HG03175 (cell line): ENCODE results near the gene FRG1.
"Not testable (repeated sequence)": the region's sequence is repeated elsewhere in the genome, so short reads cannot be mapped to it uniquely, and the experiment has no call there.

Source experiments
- ATAC-seq: cut with Tn5 transposase; IDR thresholded peaks from one replicate; pipeline ENCODE4 v1.9.1; 2021; ENCODE audit warnings: mild to moderate bottlenecking, moderate library complexity; ENCODE audit not compliant: unreplicated experiment

The FRG1 gene

GRCh38 chr4:189984661-189985060 lies 44.0 kb downstream of the FRG1 start:
- ATAC-seq: not testable (repeated sequence)

GRCh38 chr4:189985651-189986243 lies 45.1 kb downstream of the FRG1 start:
- ATAC-seq: not testable (repeated sequence)

DNA sequence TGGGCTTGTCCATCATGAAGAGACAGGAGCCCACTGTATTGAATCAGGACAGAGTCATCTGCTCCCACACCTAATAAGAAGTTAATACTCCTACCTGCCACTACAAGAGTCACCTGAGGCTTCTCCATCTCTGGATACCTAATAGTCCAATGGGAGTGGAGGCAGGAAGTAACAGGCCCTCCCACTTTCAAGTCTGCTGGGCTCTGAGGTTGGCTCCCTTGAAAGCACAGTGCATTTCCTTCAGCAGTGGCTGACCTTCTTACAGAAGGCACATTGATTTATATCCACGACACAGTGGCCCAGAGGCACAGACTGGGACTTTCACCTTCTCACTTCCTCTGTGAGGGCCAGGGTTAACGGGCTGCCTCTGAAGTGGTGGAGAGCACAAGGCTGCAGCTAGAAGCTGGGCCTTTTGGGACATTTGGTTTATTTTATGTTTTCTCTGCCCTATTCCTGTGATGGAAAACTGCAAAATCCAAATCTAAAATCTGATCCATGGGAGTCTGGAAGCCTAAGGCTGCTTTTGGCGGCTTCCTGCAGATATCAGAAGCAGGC lies 48.3 kb downstream of the FRG1 start:
- ATAC-seq: peak; percentile 81

GRCh38 chr4:189989941-189990340 lies 49.3 kb downstream of the FRG1 start:
- not testable (repeated sequence) for ATAC-seq
